AG04450 (cell line): Measurements from ENCODE around the gene KRTAP5-3. TPM values are rescaled to one million over a fixed set of nuclear protein-coding genes. Genes with fewer than 3 reads are reported as not detected.
A peak's percentile ranks its signal among the peaks of the same experiment; 100 is the strongest.

ENCODE experiments used
- CTCF ChIA-PET: fragments of 300-600, 350-600 bp; formaldehyde crosslinking; extraction: SDS; loops from one replicate; lab custom pipeline; 2022; ENCODE audit warnings: antibody characterized with exemption, inconsistent platforms; lab: Charles Lee
- POLR2A ChIA-PET: fragments of 350-600 bp; formaldehyde crosslinking; extraction: SDS; loops from one replicate; lab custom pipeline; 2021; ENCODE audit warnings: antibody characterized with exemption, inconsistent platforms; lab: Yijun Ruan, JAX
- DNase-seq: peaks from one replicate; pipeline ENCODE4 v3.0.0-alpha.2; 2011; ENCODE audit warnings: low read depth, low spot score
- H3K27ac ChIP-seq: one replicate; pipeline ENCODE4 v1.5.1; 2012; ENCODE audit warnings: low read depth, low read length, control low read depth
- H3K27me3 ChIP-seq: one replicate; pipeline ENCODE4 v1.6.0; 2012; ENCODE audit warnings: low read length; ENCODE audit not compliant: control insufficient read depth, insufficient read depth
- H3K4me3 ChIP-seq: 2 replicates; pipeline ENCODE4 v1.5.1; 2011; ENCODE audit warnings: mild to moderate bottlenecking, low read depth, low read length, control low read depth
- H3K9me3 ChIP-seq: 2 replicates; pipeline ENCODE4 v1.5.1; 2012; ENCODE audit warnings: low read length; ENCODE audit not compliant: control insufficient read depth, insufficient read depth
- polyA plus RNA-seq: library from polyadenylated mRNA; depleted of rRNA; stranded (reverse); fragments of >200 nt; gene quantifications from 2 replicates; pipeline ENCODE4 v1.2.3, GENCODE V29; 2011; rRNA removed
- TF ChIP-seq, protein P1 (sequence below): IDR thresholded peaks from 2 replicates; pipeline ENCODE4 v1.5.1; 2011; ENCODE audit warnings: low read depth, low read length, control low read depth, inconsistent platforms

Gene KRTAP5-3
- polyA plus RNA-seq, 1 experiment, result not detected

DNA sequence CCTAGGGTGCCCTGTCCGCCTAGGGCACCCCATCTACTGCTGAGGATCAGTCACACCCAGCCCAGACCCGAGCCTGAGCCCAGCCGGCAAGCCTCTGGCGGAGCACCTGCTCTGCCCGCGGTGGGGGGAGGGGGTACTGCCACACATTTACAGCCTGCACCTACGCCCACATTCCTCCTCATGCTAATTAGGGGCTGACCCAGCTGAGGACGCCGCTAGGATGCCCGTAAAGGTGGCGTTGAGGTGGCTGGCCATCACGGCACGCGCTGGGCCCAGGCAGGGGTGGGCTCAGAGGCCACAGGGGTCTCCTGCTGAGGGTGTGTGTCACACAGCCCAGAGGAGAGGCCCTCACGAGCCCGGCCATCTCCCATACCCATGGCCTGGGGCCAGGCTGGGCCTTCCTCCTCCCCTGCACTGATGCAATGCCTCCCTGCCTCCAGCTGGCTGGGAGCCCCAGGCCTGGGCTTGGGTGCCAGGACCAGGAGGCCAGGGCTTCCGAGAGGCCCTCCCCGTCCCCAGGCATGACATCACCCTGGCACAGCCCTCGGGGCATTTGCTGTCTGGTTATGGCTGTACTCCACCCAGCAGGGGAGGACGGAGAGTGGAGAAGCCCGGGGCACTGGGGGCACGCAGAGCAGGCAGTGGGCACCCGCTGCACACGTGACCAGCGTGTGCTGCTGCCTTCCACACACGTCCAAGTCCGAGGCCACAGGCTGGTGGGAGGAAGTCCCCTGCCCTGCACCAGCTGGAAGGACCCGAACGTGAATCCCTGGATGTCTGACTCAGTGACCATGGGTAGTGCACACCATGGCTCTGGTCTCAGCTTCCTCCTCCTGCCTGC, 48.9 kb downstream of the KRTAP5-3 start:
- DNase-seq, result no peak
- H3K4me3 ChIP-seq, result no peak overlapping the region
- TF ChIP-seq, protein P1, sequence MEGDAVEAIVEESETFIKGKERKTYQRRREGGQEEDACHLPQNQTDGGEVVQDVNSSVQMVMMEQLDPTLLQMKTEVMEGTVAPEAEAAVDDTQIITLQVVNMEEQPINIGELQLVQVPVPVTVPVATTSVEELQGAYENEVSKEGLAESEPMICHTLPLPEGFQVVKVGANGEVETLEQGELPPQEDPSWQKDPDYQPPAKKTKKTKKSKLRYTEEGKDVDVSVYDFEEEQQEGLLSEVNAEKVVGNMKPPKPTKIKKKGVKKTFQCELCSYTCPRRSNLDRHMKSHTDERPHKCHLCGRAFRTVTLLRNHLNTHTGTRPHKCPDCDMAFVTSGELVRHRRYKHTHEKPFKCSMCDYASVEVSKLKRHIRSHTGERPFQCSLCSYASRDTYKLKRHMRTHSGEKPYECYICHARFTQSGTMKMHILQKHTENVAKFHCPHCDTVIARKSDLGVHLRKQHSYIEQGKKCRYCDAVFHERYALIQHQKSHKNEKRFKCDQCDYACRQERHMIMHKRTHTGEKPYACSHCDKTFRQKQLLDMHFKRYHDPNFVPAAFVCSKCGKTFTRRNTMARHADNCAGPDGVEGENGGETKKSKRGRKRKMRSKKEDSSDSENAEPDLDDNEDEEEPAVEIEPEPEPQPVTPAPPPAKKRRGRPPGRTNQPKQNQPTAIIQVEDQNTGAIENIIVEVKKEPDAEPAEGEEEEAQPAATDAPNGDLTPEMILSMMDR, result no peak
- ChIA-PET POLR2A (no interaction called here), CTCF (interaction anchor here (0.8 to 2.2 kb wide), 5 partner anchors 12 to 135 kb away, joined by 3 to 14 read pairs (median 3); no protein-coding TSS in a partner anchor)
- H3K9me3 ChIP-seq, result no peaks in the 10 kb centered on the region; the same call in 1 of the 2 replicates
- H3K27me3 ChIP-seq, result no peaks in the 10 kb centered on the region
- peak overlapping the region; percentile 85 for H3K27ac ChIP-seq

DNA sequence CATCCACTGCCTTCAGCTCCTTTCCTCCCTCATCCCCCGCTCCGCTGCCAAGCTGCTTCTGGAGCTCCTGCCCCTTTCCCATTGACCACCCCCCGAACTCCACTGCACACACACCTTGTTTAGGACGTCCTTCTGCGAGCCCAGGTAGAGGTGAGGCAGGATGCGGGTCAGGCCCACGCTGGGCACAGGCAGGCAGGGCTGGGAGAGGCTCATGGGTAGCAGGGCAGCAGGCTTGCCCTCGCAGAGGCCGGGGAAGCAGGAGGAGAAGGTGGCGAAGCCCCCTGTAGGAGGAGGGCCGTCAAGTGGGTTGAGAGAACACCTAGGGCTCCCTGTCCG, 49.5 kb downstream of the KRTAP5-3 start:
- Histone ChIP-seq H3K4me3 (no peak overlapping the region), H3K9me3 (no peaks in the 10 kb centered on the region; the same call in 1 of the 2 replicates), H3K27me3 (no peaks in the 10 kb centered on the region), H3K27ac (peak overlapping the region; percentile 85)
- TF ChIP-seq, protein P1, result no peak
- DNase-seq, result no peak
- CTCF ChIA-PET, result interaction anchor here (1.4 to 2.4 kb wide), 4 partner anchors 12 to 135 kb away, joined by 3 to 14 read pairs (median 4); no protein-coding TSS in a partner anchor
- POLR2A ChIA-PET, result interaction anchor here (0.6 to 0.9 kb wide), 2 partner anchors 11 to 151 kb away, joined by 4 to 6 read pairs; no protein-coding TSS in a partner anchor

DNA sequence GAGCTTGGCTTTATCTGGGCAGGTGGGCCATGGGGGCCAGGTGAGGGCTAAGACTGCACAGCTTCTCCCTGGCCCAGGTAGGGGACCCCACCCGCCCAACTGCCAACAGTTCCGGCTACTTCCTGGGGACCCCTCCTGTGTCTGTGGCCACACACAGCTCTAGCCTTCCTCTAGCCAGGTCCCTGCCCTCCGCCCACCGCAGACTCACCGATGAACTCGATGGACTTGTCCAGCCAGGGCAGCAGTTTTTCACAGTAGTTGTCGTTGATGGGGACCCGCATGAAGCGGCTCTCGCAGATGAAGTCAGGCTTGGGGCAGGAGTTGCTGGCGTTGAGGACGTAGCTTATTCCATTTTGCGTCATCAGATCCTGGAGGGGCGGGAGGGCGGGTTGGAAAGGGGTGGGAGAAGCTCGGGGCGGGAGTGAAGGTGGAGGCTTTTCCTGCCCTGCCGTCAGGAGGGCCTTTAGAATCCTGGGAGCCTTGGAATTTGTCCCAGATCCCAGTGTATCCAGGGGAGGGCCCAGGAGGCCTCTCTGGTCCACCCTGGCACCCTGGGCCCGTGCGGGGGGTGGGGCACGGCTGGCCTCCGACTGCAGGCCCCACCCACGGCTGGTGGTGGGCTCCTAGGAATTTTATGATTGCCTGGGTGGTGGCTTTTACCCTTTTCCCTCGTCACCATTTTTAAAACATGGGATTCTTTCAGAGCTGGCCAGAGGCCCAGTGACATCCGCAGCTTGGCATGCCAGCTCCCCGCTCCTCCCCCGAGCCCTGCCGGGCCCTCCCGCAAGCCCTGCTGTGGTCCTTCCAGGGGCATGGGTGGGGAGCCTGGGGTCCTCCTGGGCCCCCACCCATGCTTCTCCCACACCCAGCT, 50.1 kb downstream of the KRTAP5-3 start:
- Histone ChIP-seq H3K27me3 (no peaks in the 10 kb centered on the region), H3K9me3 (no peaks in the 10 kb centered on the region; the same call in 1 of the 2 replicates), H3K27ac (peak overlapping the region; percentile 85), H3K4me3 (no peak overlapping the region)
- POLR2A ChIA-PET, result interaction anchor here (0.6 to 1.2 kb wide), 3 partner anchors 11 to 152 kb away, joined by 3 to 6 read pairs (median 4); no protein-coding TSS in a partner anchor
- CTCF ChIA-PET, result interaction anchor here (0.6 to 2.4 kb wide), 5 partner anchors 12 to 441 kb away, joined by 3 to 14 read pairs (median 5); no protein-coding TSS in a partner anchor
- DNase-seq, result peak; percentile 62
- TF ChIP-seq, protein P1, result no peak

Other genes starting within 250 kb of the KRTAP5-3 start
- 0.11 and 0.12 TPM in 2 replicates for gene BRSK2, start 218.5 kb downstream of the KRTAP5-3 start, polyA plus RNA-seq
- 19.9 and 29.7 TPM in 2 replicates for gene MOB2, start 121.7 kb downstream of the KRTAP5-3 start, polyA plus RNA-seq
- gene DUSP8, start 36.2 kb downstream of the KRTAP5-3 start, polyA plus RNA-seq, result 1.5 and 2.1 TPM in 2 replicates
- not detected in 2 replicates for gene KRTAP5-1, start 23.2 kb downstream of the KRTAP5-3 start, polyA plus RNA-seq
- gene KRTAP5-2, start 10.2 kb downstream of the KRTAP5-3 start, polyA plus RNA-seq, result not detected in 2 replicates
- gene KRTAP5-4, start 13.7 kb upstream of the KRTAP5-3 start, polyA plus RNA-seq, result not detected in 2 replicates
- not detected in 2 replicates for gene KRTAP5-5, start 21.3 kb upstream of the KRTAP5-3 start, polyA plus RNA-seq
- gene KRTAP5-6, start 88.7 kb upstream of the KRTAP5-3 start, polyA plus RNA-seq, result not detected in 2 replicates
- gene IFITM10, start 142.1 kb upstream of the KRTAP5-3 start, polyA plus RNA-seq, result 0.04 TPM in 1 of 2 replicates, not detected in the other
- 77.8 and 136 TPM in 2 replicates for gene CTSD, start 155.5 kb upstream of the KRTAP5-3 start, polyA plus RNA-seq
- not detected in 2 replicates for gene SYT8, start 226.5 kb upstream of the KRTAP5-3 start, polyA plus RNA-seq
- not detected in 2 replicates for gene TNNI2, start 230.5 kb upstream of the KRTAP5-3 start, polyA plus RNA-seq
- gene LSP1, start 244.6 kb upstream of the KRTAP5-3 start, polyA plus RNA-seq, result 0.10 TPM in 1 of 2 replicates, not detected in the other